ENCODE measurements around the gene ATF6B. TPM values are rescaled to one million over a fixed set of nuclear protein-coding genes. Genes with fewer than 3 reads are reported as not detected.
A peak's percentile ranks its signal among the peaks of the same experiment; 100 is the strongest.

ATF6B gene
- total and polyA plus RNA-seq, 2 experiments from 2014 or later = 43.0 to 60.8 TPM

- Histone ChIP-seq H3K9me3 (ENCODE audit: low read depth) (no peaks in the 10 kb centered on the region), H3K4me3 (no peak overlapping the region), H3K4me1 (ENCODE audit: low read depth) (no peaks in the 10 kb centered on the region), H3K27ac (no peak overlapping the region), H3K36me3 (no peaks in the 10 kb centered on the region), H3K27me3 (no peaks in the 10 kb centered on the region)
- TF ChIP-seq, protein P1, sequence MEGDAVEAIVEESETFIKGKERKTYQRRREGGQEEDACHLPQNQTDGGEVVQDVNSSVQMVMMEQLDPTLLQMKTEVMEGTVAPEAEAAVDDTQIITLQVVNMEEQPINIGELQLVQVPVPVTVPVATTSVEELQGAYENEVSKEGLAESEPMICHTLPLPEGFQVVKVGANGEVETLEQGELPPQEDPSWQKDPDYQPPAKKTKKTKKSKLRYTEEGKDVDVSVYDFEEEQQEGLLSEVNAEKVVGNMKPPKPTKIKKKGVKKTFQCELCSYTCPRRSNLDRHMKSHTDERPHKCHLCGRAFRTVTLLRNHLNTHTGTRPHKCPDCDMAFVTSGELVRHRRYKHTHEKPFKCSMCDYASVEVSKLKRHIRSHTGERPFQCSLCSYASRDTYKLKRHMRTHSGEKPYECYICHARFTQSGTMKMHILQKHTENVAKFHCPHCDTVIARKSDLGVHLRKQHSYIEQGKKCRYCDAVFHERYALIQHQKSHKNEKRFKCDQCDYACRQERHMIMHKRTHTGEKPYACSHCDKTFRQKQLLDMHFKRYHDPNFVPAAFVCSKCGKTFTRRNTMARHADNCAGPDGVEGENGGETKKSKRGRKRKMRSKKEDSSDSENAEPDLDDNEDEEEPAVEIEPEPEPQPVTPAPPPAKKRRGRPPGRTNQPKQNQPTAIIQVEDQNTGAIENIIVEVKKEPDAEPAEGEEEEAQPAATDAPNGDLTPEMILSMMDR (IDR thresholded peaks at IDR 0.05; ENCODE audit: low read depth, low read length) = no peak
- peak in 1 of 2 donors; percentile 83 for DNase-seq (ENCODE audit: low read depth in 1 of 2, low spot score in 1 of 2)
These were observed 51.7 kb downstream of the ATF6B start for GRCh38 chr6:32076321-32076809.

GRCh38 chr6:32075781-32076180, 52.3 kb downstream of the ATF6B start:
- H3K9me3 ChIP-seq (ENCODE audit: low read depth) = no peaks in the 10 kb centered on the region
- no peak overlapping the region for H3K27ac ChIP-seq
- no peaks in the 10 kb centered on the region for H3K27me3 ChIP-seq
- no peak overlapping the region for H3K4me3 ChIP-seq
- no peak for DNase-seq (ENCODE audit: low read depth in 1 of 2, low spot score in 1 of 2)
- H3K4me1 ChIP-seq (ENCODE audit: low read depth) = no peaks in the 10 kb centered on the region
- TF ChIP-seq, protein P1 (IDR thresholded peaks at IDR 0.05; ENCODE audit: low read depth, low read length) = no peak
- H3K36me3 ChIP-seq = no peaks in the 10 kb centered on the region

GRCh38 chr6:32074996-32075532, 53.0 kb downstream of the ATF6B start:
- H3K4me3 ChIP-seq = no peak overlapping the region
- H3K9me3 ChIP-seq (ENCODE audit: low read depth) = no peaks in the 10 kb centered on the region
- H3K27me3 ChIP-seq = no peaks in the 10 kb centered on the region
- DNase-seq (ENCODE audit: low read depth in 1 of 2, low spot score in 1 of 2) = peak in 1 of 2 donors; percentile 50
- no peak overlapping the region for H3K27ac ChIP-seq
- H3K4me1 ChIP-seq (ENCODE audit: low read depth) = no peaks in the 10 kb centered on the region
- no peaks in the 10 kb centered on the region for H3K36me3 ChIP-seq
- TF ChIP-seq, protein P1 (IDR thresholded peaks at IDR 0.05; ENCODE audit: low read depth, low read length) = no peak

DNA sequence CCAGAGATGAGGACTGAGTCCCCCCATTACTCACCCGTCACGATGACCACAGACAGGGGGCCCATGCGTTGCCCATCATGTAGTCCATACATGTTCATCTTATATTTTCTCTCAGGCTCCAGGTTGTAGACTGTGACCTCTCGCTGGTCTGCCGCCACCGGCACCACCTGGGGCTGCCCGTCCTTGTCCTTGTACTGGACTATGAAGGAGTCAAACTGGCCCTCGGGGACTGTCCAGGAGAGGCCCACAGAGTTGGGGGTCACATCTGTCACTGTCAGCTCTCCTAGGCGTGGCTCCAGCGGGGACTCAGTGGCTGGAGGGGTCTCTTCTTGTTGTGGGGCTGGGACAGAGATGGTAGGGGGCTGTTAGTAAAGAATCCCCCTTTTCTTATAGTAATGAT, 54.4 kb downstream of the ATF6B start:
- H3K4me3 ChIP-seq = no peak overlapping the region
- no peaks in the 10 kb centered on the region for H3K27me3 ChIP-seq
- TF ChIP-seq, protein P1 (IDR thresholded peaks at IDR 0.05; ENCODE audit: low read depth, low read length) = no peak
- H3K27ac ChIP-seq = no peak overlapping the region
- no peaks in the 10 kb centered on the region for H3K36me3 ChIP-seq
- no peaks in the 10 kb centered on the region for H3K4me1 ChIP-seq (ENCODE audit: low read depth)
- no peaks in the 10 kb centered on the region for H3K9me3 ChIP-seq (ENCODE audit: low read depth)
- no peak for DNase-seq (ENCODE audit: low read depth in 1 of 2, low spot score in 1 of 2)

DNA sequence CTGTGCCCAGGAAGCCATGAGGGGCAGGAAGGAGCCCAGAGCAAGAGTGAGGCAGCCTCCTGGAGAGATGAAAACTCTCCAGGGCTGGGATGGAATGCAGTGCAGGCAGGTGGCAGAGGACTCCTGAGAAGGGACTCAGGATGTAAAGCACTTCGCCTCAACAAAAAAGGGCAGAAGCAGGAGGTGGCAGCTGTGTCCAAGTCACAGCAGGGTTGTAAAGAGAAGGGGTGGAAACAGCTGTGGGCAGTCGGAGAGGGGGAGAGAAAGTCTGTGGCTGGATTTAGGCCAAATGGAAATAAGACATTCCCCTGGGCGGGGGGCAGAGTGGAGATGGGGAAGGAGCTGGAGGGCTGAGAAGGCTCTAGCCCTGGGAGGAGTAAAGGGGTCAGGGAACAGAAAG, 54.9 kb downstream of the ATF6B start:
- no peak overlapping the region for H3K27ac ChIP-seq
- no peak overlapping the region for H3K4me3 ChIP-seq
- H3K27me3 ChIP-seq = no peaks in the 10 kb centered on the region
- TF ChIP-seq, protein P1 (IDR thresholded peaks at IDR 0.05; ENCODE audit: low read depth, low read length) = no peak
- no peaks in the 10 kb centered on the region for H3K36me3 ChIP-seq
- no peaks in the 10 kb centered on the region for H3K4me1 ChIP-seq (ENCODE audit: low read depth)
- no peak for DNase-seq (ENCODE audit: low read depth in 1 of 2, low spot score in 1 of 2)
- no peaks in the 10 kb centered on the region for H3K9me3 ChIP-seq (ENCODE audit: low read depth)
